ENCODE measurements around the gene NDUFA8.

The NDUFA8 gene

DNA sequence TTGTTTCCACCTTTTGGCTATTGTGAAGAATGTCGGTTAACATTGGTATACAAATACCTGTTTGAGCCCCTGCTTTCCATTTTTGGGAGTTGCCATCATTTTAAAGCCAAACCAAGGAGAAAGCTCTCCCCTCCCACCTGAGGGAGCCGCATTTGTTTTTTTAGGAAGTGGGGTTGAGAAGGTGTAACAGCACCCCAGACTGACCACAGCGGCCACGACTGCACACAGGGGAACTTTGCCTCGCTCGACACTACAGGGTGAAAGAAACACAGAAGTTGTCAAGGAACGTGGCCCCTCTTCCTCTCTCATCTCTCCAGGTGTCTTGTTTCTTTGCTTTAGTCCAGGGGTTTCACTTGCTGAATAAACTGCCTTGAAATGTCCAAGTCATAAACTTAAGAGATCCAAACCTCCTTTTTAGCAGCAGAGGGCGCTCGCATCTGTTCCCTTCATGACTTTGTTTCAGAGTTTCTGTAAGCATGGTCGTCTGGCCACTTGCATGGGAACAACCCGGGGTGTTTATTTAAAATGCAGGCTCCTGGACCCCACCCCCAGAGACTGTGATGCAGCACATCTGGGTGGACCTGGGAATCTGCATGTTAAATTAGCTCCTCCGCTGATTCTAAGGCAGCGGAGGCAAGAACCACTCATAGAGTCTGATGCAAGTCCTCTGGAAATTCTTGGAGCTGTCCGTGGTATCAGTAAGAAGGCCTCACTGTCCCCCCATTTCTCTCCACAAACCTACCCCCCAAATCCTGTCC is 64.4 kb downstream of the NDUFA8 start:
- DNase-seq = peak; percentile 80

All from activated effector memory CD4-positive, alpha-beta T cell treated with anti-CD3 and anti-CD28 coated beads, Interleukin-2, amount 50 U/mL, for 16 hours (primary cell).